Effector memory CD8-positive, alpha-beta T cell (primary cell): ENCODE results near the gene PRPF38B.

Experiments
- ATAC-seq: fragments of 150-1000 bp; cut with Tn5 transposase; replicated peaks from 2 replicates; pipeline ENCODE4 v1.10.0; 2021; ENCODE audit warnings: mild to moderate bottlenecking, moderate library complexity
- DNase-seq, 3 experiments: peaks; one replicate each; pipeline ENCODE4 v3.0.0; 2021
- H3K27ac Mint-ChIP-seq, 2 donors: one replicate each; pipeline ENCODE4 v1.8.0; 2022; ENCODE audit warnings: mild to moderate bottlenecking in 2 of 2, mixed read lengths in 2 of 2, moderate library complexity in 2 of 2
- H3K27me3 Mint-ChIP-seq, 2 donors: one replicate each; pipeline ENCODE4 v1.8.0; 2022; ENCODE audit warnings: mixed read lengths in 2 of 2
- H3K36me3 Mint-ChIP-seq: one replicate; pipeline ENCODE4 v1.8.0; 2022; ENCODE audit warnings: mild to moderate bottlenecking, moderate library complexity, mixed read lengths; ENCODE audit not compliant: insufficient read depth
- H3K4me1 Mint-ChIP-seq, 2 donors: one replicate each; pipeline ENCODE4 v1.8.0; 2022; ENCODE audit warnings: low read depth in 2 of 2, mixed read lengths in 2 of 2
- H3K4me3 Mint-ChIP-seq, 2 donors: one replicate each; pipeline ENCODE4 v1.8.0; 2022; ENCODE audit warnings: mild to moderate bottlenecking in 2 of 2, mixed read lengths in 2 of 2, moderate library complexity in 2 of 2
- H3K9me3 Mint-ChIP-seq, 2 donors: one replicate each; pipeline ENCODE4 v1.8.0; 2022; ENCODE audit warnings: mixed read lengths in 2 of 2

The PRPF38B gene

DNA sequence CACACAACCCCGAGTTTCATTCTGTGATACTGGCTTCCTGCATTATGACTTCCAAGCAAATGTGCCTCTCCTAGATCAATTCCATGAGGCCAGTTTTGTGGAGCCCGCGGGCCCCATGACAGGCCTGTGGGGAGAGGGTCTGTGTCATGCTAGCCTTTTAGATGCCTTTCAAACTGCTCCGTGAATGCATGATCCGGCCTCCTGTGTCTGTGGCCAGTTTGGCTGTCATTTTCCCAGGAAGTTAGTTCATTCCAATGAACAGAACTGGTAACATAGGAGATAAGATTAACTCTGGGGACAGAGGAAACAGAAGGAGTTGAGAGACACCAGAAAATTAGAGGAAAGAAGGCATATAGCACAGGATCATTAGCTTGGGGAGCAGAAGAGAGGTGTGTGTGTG lies 23.8 kb downstream of the PRPF38B start:
- Mint-ChIP-seq H3K9me3 (no peaks in the 10 kb centered on the region), H3K36me3 (no peaks in the 10 kb centered on the region), H3K27me3 (peaks cover 16 to 23% of the 10 kb centered on the region in 2 donors), H3K4me3 (no peak overlapping the region), H3K27ac (no peak overlapping the region), H3K4me1 (no peaks in the 10 kb centered on the region)
- ATAC-seq (no peak), DNase-seq (no peak)

GRCh38 chr1:108716437-108717230 lies 24.5 kb downstream of the PRPF38B start:
- Mint-ChIP-seq H3K27ac (no peak overlapping the region), H3K36me3 (no peaks in the 10 kb centered on the region), H3K4me1 (no peaks in the 10 kb centered on the region), H3K9me3 (no peaks in the 10 kb centered on the region), H3K27me3 (peaks cover 16 to 23% of the 10 kb centered on the region in 2 donors), H3K4me3 (no peak overlapping the region)
- no peak for DNase-seq
- ATAC-seq: no peak

DNA sequence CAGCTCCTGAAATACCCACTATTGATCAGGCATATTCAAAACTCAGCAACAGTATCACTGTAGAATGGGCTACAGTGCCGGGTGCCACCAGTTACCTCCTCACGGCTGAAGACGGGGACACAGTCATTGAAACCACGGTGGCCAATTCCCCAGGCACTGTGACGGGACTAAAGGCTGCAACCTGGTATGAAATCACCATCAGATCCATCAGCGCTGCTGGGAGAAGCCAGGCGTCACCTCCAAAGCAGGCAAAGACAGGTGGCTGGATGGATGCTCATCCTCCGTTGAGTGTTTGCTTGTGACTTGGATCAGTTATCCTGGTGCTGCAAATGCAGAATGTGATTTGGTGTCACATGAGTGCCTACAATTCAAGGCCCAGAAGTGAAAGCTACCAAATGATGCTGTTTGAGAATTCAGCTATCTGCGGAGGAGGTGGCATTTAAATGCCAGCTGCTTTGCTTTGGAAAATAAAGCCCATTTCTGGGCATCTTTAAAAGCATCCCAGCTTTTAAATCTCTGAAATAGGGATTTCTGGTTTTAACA lies 25.7 kb downstream of the PRPF38B start:
- ATAC-seq: no peak
- Mint-ChIP-seq H3K36me3 (no peaks in the 10 kb centered on the region), H3K4me3 (no peak overlapping the region), H3K9me3 (no peaks in the 10 kb centered on the region), H3K27ac (no peak overlapping the region), H3K27me3 (peaks cover 16 to 23% of the 10 kb centered on the region in 2 donors), H3K4me1 (no peaks in the 10 kb centered on the region)
- no peak for DNase-seq

DNA sequence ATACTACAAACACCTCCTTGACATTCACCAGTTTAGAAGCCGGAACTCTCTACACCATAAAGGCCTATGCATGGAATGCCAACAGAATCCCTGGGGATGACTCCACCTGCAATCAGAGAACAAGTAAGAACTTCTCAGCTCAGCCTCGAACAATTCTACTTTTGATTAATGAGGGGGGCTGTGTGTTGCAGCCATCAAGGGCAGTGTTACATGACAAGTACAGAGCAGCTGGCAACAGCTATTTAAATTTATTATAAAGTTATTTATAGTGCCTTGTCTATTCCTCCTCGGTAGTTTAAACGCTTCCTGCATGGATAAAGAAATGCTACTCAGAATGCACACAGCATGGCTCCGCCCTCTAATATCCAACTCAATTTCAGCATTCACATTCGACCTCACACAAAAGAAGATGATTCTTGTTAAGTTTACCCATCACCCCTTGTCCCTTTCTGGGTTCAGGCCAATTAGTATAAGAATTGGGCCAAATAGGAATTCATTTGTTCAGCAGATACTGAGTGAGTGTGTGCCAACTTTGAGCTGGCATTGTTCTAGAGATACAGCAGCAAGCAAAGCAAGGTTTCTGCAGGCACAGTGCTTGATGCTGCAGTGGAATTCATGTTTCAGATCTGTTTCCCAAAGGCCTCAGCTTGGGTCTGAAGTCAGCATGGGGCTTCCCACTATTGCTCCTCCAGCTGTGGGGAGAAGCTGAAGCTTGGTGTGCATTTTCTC lies 27.0 kb downstream of the PRPF38B start:
- ATAC-seq: no peak
- H3K27ac Mint-ChIP-seq: no peak overlapping the region
- H3K36me3 Mint-ChIP-seq: no peaks in the 10 kb centered on the region
- no peaks in the 10 kb centered on the region for H3K9me3 Mint-ChIP-seq
- H3K4me3 Mint-ChIP-seq: no peak overlapping the region
- peaks cover 11 to 23% of the 10 kb centered on the region in 2 donors for H3K27me3 Mint-ChIP-seq
- DNase-seq: no peak
- no peaks in the 10 kb centered on the region for H3K4me1 Mint-ChIP-seq

- no peaks in the 10 kb centered on the region for H3K9me3 Mint-ChIP-seq
- no peaks in the 10 kb centered on the region for H3K4me1 Mint-ChIP-seq
- DNase-seq: no peak
- no peak overlapping the region for H3K4me3 Mint-ChIP-seq
- no peak overlapping the region for H3K27ac Mint-ChIP-seq
- ATAC-seq: no peak
- H3K27me3 Mint-ChIP-seq: peaks cover 10 to 22% of the 10 kb centered on the region in 2 donors
- H3K36me3 Mint-ChIP-seq: no peaks in the 10 kb centered on the region
Observed at GRCh38 chr1:108719656-108720435, 27.7 kb downstream of the PRPF38B start.

GRCh38 chr1:108722292-108722691 lies 30.2 kb downstream of the PRPF38B start:
- Mint-ChIP-seq H3K27me3 (peaks cover 10 to 13% of the 10 kb centered on the region in 2 donors), H3K36me3 (no peaks in the 10 kb centered on the region), H3K4me1 (no peaks in the 10 kb centered on the region)

GRCh38 chr1:108725906-108726305 lies 33.8 kb downstream of the PRPF38B start:
- Mint-ChIP-seq H3K27ac (no peak overlapping the region), H3K4me1 (no peaks in the 10 kb centered on the region), H3K27me3 (peaks cover 21 to 24% of the 10 kb centered on the region in 2 donors), H3K36me3 (no peaks in the 10 kb centered on the region), H3K9me3 (no peaks in the 10 kb centered on the region), H3K4me3 (no peak overlapping the region)
- no peak for DNase-seq
- no peak for ATAC-seq

More at GRCh38 chr1:108722292-108722691, 30.2 kb downstream of the PRPF38B start:
- Mint-ChIP-seq H3K27ac (no peak overlapping the region), H3K4me3 (no peak overlapping the region), H3K9me3 (no peaks in the 10 kb centered on the region)
- DNase-seq (no peak), ATAC-seq (no peak)

DNA sequence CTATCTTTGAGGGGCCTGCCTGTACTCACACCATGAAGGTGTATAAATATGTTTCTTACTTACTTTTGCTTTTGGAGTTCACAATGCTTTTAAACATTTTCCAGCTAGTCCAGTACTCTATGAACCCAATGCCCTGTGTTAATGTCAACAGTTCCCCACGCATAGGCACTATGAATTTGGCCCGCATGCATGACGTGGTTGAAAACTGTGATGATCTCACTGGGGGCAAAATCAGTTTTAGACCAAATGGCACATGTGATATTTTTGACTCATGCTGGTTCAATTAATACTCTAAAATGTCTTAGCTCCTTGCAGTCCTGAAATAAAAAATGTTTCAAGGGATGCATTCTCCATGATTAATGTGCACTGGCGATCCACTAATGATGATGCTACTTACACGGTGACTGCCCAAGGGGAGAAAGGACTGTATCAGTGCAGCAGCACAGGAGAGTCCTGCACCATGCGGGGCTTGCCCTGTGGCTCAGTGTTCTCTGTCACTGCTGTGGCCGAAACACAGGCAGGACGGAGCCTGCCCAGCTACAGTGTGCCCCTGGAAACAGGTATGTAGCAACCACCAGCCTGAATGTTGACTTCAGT lies 36.3 kb downstream of the PRPF38B start:
- no peak for ATAC-seq
- Mint-ChIP-seq H3K9me3 (no peaks in the 10 kb centered on the region), H3K27ac (no peak overlapping the region), H3K27me3 (peaks cover 21 to 24% of the 10 kb centered on the region in 2 donors), H3K4me1 (no peaks in the 10 kb centered on the region), H3K4me3 (no peak overlapping the region), H3K36me3 (peaks cover 3% of the 10 kb centered on the region)
- no peak for DNase-seq

DNA sequence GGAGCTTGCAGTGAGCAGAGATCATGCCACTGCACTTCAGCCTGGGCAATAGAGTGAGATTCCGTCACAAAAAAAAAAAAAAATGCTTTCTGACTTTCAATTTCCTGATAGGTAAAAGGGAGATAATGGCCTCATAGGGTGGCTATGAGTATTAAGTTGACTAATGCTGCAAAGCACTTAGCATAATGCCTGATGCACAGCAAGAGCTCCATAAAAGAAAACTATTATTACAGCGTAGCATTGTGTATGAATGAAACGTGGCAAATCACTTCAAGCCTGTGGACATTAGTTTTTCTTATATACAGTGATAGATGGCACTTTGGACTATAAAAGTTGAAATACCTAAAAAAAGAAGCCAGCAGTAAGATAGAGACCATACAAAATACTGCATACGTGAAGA lies 37.4 kb downstream of the PRPF38B start:
- H3K9me3 Mint-ChIP-seq: no peaks in the 10 kb centered on the region
- peaks cover 3% of the 10 kb centered on the region for H3K36me3 Mint-ChIP-seq
- H3K27ac Mint-ChIP-seq: no peak overlapping the region
- H3K27me3 Mint-ChIP-seq: peaks cover 21 to 24% of the 10 kb centered on the region in 2 donors
- ATAC-seq: no peak
- DNase-seq: no peak
- H3K4me3 Mint-ChIP-seq: no peak overlapping the region
- H3K4me1 Mint-ChIP-seq: no peaks in the 10 kb centered on the region

GRCh38 chr1:108732398-108732797 lies 40.3 kb downstream of the PRPF38B start:
- Mint-ChIP-seq H3K27me3 (peaks cover 21 to 27% of the 10 kb centered on the region in 2 donors), H3K4me1 (no peaks in the 10 kb centered on the region), H3K27ac (no peak overlapping the region), H3K4me3 (no peak overlapping the region), H3K36me3 (peaks cover 3% of the 10 kb centered on the region), H3K9me3 (no peaks in the 10 kb centered on the region)
- DNase-seq (no peak), ATAC-seq (no peak)

- H3K4me1 Mint-ChIP-seq: no peaks in the 10 kb centered on the region
- no peak overlapping the region for H3K4me3 Mint-ChIP-seq
- no peak for DNase-seq
- no peak overlapping the region for H3K27ac Mint-ChIP-seq
- no peak for ATAC-seq
- H3K36me3 Mint-ChIP-seq: peaks cover 3% of the 10 kb centered on the region
- H3K27me3 Mint-ChIP-seq: peaks cover 7 to 23% of the 10 kb centered on the region in 2 donors
- H3K9me3 Mint-ChIP-seq: no peaks in the 10 kb centered on the region
Observed at GRCh38 chr1:108734171-108734865, 42.2 kb downstream of the PRPF38B start.

DNA sequence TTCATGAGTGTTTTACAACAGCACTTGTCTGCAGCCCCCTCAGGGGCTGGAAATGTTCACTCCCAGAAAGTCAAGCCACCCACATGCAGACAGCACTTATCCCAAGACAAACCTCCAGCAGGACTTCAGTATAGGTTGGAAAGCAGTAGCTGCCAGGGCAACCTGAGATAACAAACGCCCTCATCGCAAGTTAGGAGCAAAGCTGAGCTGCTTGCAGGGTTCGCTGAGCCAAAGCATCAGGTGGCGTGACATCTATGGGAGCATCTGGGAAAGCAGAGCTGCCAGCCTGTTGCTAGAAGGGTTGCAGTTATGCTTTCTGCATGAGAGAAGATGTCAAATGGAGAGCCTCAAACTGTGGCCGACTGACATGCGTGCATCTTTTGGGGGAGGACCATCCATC lies 50.1 kb downstream of the PRPF38B start:
- peaks cover 0 to 12% of the 10 kb centered on the region in 2 donors for H3K27me3 Mint-ChIP-seq
- peaks cover 7 to 9% of the 10 kb centered on the region in 2 donors for H3K4me1 Mint-ChIP-seq
- no peak overlapping the region for H3K27ac Mint-ChIP-seq
- no peaks in the 10 kb centered on the region for H3K9me3 Mint-ChIP-seq
- H3K4me3 Mint-ChIP-seq: no peak overlapping the region
- ATAC-seq: no peak
- peaks cover 12% of the 10 kb centered on the region for H3K36me3 Mint-ChIP-seq
- DNase-seq: no peak
